Measurements from ENCODE around the gene SARS1.

DNA sequence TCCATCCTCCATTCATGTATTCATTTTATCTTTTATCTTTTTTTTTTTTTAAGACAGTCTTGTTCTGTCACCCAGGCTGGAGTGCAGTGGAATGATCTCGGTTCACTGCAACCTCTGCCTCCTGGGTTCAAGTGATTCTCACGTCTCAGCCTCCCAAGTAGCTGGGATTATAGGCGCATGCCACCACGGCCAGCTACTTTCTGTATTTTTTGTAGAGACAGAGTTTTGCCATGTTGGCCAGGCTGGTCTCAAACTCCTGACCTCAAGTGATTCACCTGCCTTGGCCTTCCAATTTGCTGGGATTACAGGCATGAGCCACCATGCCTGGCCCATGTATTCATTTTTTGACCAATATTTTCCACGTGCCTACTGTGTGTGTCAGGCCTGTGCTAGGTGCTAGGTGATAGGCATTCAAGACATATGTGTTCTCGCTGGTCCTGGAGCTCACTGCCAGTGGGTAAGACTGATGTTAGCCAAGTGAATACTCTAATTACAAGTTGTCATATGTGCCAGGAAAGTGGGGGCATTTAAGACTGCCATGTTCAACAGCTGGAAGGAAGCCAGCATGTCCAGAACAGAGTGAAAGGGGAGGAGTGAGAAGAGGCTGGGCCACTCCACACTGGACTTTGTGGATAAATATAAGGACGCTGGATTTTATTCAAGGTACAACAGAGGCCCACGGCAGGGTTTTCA lies 30.3 kb downstream of the SARS1 start:
- TF ChIP-seq, protein P1, sequence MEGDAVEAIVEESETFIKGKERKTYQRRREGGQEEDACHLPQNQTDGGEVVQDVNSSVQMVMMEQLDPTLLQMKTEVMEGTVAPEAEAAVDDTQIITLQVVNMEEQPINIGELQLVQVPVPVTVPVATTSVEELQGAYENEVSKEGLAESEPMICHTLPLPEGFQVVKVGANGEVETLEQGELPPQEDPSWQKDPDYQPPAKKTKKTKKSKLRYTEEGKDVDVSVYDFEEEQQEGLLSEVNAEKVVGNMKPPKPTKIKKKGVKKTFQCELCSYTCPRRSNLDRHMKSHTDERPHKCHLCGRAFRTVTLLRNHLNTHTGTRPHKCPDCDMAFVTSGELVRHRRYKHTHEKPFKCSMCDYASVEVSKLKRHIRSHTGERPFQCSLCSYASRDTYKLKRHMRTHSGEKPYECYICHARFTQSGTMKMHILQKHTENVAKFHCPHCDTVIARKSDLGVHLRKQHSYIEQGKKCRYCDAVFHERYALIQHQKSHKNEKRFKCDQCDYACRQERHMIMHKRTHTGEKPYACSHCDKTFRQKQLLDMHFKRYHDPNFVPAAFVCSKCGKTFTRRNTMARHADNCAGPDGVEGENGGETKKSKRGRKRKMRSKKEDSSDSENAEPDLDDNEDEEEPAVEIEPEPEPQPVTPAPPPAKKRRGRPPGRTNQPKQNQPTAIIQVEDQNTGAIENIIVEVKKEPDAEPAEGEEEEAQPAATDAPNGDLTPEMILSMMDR (IDR thresholded peaks at IDR 0.05; ENCODE audit: insufficient read depth, low read length): no peak
- no peak for TF ChIP-seq POLR2AphosphoS5 (IDR thresholded peaks at IDR 0.05; ENCODE audit: low read depth)

All from HL-60 (cell line).